ENCODE measurements around the gene UBTF.

The UBTF gene

GRCh38 chr17:44197107-44197506 is 22.4 kb downstream of the UBTF start:
- DNase-seq (ENCODE audit: low read depth): no peak

- DNase-seq (ENCODE audit: low read depth): no peak
These were observed 26.0 kb downstream of the UBTF start for GRCh38 chr17:44193326-44194084.

GRCh38 chr17:44192750-44193149 is 26.7 kb downstream of the UBTF start:
- no peak for DNase-seq (ENCODE audit: low read depth)

GRCh38 chr17:44191941-44192496 is 27.5 kb downstream of the UBTF start:
- DNase-seq (ENCODE audit: low read depth): no peak

- no peak for DNase-seq (ENCODE audit: low read depth)
These were observed 28.1 kb downstream of the UBTF start for GRCh38 chr17:44191369-44191768.

- DNase-seq (ENCODE audit: low read depth): no peak
These were observed 29.0 kb downstream of the UBTF start for GRCh38 chr17:44190481-44190880.

GRCh38 chr17:44188576-44189403 is 30.7 kb downstream of the UBTF start:
- no peak for DNase-seq (ENCODE audit: low read depth)

GRCh38 chr17:44187131-44187899 is 32.2 kb downstream of the UBTF start:
- no peak for DNase-seq (ENCODE audit: low read depth)

GRCh38 chr17:44186307-44187130 is 33.0 kb downstream of the UBTF start, which contains the start of gene TMUB2:
Gene TMUB2, plus strand, starts transcription at chr17:44186972. Its CDS starts 737 bp downstream, at chr17:44187709.
- peak; percentile 99 for DNase-seq (ENCODE audit: low read depth)

GRCh38 chr17:44184212-44184810 is 35.2 kb downstream of the UBTF start:
- no peak for DNase-seq (ENCODE audit: low read depth)

GRCh38 chr17:44183024-44183423 is 36.5 kb downstream of the UBTF start:
- no peak for DNase-seq (ENCODE audit: low read depth)

GRCh38 chr17:44178133-44178532 is 41.3 kb downstream of the UBTF start:
- no peak for DNase-seq (ENCODE audit: low read depth)

GRCh38 chr17:44177640-44178039 is 41.8 kb downstream of the UBTF start:
- no peak for DNase-seq (ENCODE audit: low read depth)

- DNase-seq (ENCODE audit: low read depth): no peak
These were observed 42.6 kb downstream of the UBTF start for GRCh38 chr17:44176671-44177501.

- DNase-seq (ENCODE audit: low read depth): no peak
These were observed 43.2 kb downstream of the UBTF start for GRCh38 chr17:44176257-44176656.

GRCh38 chr17:44174427-44174826 is 45.0 kb downstream of the UBTF start:
- no peak for DNase-seq (ENCODE audit: low read depth)

GRCh38 chr17:44171931-44172455 is 47.5 kb downstream of the UBTF start:
- no peak for DNase-seq (ENCODE audit: low read depth)

- no peak for DNase-seq (ENCODE audit: low read depth)
These were observed 48.8 kb downstream of the UBTF start, which contains the start of gene ASB16 for GRCh38 chr17:44170499-44171201. Gene ASB16, plus strand, starts transcription at chr17:44170704. Its CDS starts 86 bp downstream, at chr17:44170790.

GRCh38 chr17:44170135-44170498 is 49.4 kb downstream of the UBTF start:
- DNase-seq (ENCODE audit: low read depth): no peak
